GM11168 (cell line): ENCODE results near the gene ZNF787.

Experiments used
- in situ Hi-C: fragments of 300-500 bp; cut with MboI; formaldehyde crosslinking; loops from one replicate; pipeline ENCODE4 v1.12.0; 2022; ENCODE audit warnings: low sequenced_read_pairs; ENCODE audit not compliant: unreplicated experiment

ZNF787 gene

DNA sequence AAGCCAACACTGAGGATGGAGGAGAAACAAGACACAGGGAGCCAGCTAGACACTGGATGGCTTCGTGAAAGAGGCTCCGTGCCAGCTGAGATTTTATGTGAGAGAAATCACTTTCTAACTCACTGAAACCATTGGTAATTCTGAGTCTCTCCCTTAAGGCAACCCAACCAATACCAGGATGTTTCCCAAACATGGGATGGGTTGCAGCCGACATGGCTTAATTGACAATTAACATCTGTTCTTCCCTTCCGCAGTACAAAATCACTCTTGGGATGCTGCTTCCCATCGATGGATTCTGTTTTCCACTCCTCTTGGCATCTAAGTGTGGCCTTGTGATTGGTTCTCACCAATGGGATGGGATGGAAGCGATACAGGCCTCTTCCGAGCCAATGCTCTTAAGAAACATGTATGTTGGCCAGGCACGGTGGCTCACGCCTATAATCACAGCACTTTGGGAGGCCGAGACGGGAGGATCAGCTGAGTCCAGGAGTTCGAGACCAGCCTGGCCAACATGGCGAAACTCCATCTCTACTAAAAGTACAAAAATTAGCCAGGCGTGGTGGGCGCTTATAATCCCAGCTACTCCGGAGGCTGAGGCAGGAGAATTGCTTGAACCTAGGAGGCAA, 2.3 kb upstream of the ZNF787 start:
- in situ Hi-C loops: loop anchor here (25.0 kb wide), 1 partner anchor 2011 kb away; the partner anchor contains the start of genes NDUFA3, OSCAR, PRPF31 and TFPT

DNA sequence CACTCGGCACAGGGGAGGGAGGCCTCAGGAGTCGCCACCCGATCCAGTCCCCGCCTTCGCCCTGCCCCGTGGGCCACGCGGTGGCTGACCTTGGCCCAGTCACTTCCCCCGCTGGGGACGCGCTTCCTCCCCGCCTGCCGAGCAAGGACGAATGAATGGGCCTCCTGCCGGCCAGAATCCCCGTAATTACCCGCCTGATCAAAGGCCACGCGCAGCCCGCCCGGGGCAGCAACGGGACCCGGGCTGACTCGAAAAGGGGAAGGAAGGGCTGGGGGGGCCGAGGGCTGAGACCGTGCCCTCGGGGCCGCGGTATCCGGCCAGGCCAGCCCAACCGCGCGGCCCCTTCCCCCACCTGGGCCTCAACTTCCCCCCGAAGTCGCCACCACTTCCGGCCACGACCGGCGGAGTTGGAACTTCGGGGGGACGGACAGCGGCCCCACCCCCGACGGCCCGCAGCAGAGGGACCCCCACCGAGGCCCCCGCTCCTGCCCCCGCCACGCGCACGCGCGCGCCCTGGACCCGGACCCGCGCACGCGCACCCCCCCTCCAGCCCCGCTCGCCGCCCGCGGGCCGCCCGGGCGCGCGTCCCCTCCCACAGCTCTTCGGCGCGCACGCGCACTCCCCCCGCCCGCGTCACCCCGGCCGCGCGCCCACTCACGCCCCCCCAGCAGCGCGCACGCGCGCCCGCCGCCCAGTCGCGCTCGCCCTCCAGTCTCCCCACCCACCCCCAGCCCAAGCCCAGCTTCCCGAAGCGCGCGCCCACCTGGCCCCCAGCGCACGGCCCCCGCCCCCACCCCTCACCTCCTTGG, 520 bp downstream of the ZNF787 start:
- in situ Hi-C loops: loop anchor here (25.0 kb wide), 1 partner anchor 2008 kb away; the partner anchor contains the start of genes NDUFA3, OSCAR, PRPF31 and TFPT

DNA sequence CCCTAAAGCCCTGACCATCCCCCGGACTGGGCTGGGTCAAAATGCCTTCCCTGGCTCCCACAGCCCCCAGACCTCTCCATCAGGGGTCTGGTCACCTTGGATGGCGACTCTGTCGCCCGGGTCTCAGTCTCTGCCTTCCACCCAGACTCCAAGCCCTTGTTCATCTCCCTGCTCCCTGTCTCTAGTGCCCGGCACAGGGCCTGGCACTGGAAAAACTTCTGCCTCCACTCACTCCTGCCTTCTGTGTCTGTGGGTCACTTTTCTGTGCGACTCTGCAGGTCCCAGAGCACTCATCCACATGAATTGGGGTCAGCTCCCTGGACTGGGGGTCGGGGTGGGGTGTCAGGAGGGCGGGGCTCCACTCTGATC, 1.1 kb downstream of the ZNF787 start:
- in situ Hi-C loops: loop anchor here (25.0 kb wide), 1 partner anchor 2008 kb away; the partner anchor contains the start of genes NDUFA3, OSCAR, PRPF31 and TFPT

DNA sequence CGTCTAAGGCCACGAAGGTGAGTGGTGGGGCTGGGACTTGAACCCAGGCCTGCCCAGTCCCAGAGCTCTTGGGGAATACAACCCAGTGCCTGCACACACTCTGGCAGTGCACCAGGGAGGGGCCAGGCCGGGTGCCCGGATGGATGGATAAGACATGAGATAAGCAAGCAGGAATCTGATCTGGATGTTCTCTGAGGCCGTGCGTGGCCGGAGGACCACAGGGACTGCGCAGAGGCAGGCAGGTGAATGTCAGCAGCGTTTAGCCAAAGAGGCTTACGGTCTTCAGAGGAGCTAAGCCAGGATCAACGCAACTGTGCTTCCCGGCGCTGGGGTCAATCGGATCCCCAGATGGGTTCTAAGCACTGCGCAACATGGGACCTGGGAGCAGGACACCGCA, 1.5 kb downstream of the ZNF787 start:
- in situ Hi-C loops: loop anchor here (25.0 kb wide), 1 partner anchor 2007 kb away; the partner anchor contains the start of genes NDUFA3, OSCAR, PRPF31 and TFPT

DNA sequence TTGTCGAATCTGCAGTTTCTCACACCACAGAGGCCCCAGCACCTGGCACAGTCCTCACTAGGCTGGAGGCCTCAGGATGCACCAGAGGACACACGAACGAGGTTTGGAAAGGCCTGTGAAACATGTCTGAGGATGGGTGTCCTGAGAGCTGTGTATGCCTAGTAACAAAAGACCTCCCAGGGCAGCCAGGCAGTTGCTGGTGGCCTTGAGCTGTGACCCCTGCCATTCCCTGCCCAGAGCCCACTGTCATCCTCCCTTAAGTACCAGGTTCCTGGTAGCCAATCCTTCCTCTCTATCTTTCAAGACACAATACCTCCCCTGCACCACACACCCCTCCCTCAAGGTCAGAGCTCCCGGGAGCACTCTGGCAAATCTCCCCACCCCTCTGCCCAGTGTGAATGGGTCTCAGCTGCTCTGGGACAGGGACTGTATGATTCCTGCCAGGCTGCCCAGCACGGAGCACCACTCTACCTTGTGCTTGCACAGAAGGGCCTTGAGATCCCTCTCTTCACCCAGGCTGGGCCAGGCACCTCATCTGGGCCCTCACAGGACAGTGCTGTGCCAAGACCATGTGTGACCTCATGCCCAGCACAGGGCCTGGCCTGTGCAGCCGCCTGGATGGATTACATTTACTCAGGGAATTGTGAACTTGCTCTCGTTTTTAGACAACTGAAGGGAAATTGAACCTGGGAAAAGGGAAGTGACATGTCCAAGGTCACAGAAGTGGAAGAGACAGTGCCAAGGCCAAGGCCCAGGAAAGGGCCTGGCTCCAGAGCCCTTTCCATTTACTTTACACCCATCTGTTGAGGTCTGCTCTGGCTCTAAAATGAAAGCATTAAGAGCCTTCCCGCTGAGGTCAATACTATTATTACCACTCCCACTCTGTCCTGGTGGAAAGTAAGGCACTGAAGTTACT, 2.2 kb downstream of the ZNF787 start:
- in situ Hi-C loops: loop anchor here (25.0 kb wide), 1 partner anchor 2007 kb away; the partner anchor contains the start of genes NDUFA3, OSCAR, PRPF31 and TFPT

DNA sequence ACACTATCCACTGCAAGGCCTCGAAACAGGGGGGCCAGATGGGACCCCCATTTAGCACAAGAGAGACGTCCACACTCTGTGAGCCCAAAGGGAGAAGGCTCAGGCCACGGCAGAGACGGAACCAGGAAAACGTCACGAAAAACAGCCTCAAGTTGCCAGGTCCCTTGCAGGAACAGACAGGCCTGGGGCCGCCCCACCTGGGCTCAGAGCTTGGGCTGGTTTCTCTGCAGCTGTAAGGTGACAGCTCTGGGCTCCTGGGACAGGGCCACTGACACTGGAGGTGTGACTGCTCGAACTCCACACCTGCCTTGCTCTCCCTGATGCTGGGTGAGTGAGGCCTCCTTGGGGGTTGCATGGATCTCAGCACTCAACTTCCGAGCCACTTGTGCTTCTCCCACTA, 3.2 kb downstream of the ZNF787 start:
- in situ Hi-C loops: loop anchor here (25.0 kb wide), 1 partner anchor 2006 kb away; the partner anchor contains the start of genes NDUFA3, OSCAR, PRPF31 and TFPT

DNA sequence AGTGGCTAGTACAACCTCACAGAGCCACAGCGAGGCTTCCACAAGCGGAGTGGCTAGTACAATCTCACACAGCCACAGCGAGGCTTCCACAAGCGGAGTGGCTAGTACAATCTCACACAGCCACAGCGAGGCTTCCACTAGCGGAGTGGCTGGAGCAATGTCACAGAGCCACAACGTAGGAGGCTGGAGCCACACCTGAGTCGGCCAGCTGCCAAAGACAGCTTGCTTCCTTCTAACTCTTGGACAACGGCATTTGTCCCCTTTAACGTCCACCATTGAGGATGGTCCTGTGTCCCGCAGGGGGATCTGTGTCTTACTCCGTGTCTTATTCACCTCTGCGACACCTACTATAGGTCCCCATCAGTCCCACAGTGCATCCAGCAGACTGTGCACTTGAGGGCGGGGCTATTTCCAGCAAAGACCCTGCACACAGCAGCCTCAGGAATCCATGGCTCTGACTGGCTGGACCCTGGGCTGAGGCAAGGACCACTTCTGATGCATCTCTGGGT, 3.7 kb downstream of the ZNF787 start:
- in situ Hi-C loops: loop anchor here (25.0 kb wide), 1 partner anchor 2005 kb away; the partner anchor contains the start of genes NDUFA3, OSCAR, PRPF31 and TFPT

DNA sequence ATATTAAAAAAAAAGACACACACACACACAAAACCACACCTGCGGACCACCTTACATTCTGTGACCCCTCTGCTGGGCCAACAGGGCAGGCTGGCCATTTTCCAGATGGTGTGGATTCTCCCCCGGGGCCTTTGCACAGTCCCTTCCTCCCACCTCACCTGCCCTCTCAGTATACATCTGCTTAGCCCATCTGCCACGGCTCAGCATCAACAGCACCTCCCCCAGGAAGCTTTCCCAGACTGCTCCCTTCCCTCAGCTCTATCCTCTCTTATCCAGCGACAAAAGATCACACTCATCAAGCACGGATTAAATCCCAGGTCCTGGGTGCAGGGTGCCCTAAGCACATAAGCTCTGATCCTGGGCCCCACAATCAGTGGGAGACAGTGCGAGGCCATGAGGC, 4.5 kb downstream of the ZNF787 start:
- in situ Hi-C loops: loop anchor here (25.0 kb wide), 1 partner anchor 2004 kb away; the partner anchor contains the start of genes NDUFA3, OSCAR, PRPF31 and TFPT

DNA sequence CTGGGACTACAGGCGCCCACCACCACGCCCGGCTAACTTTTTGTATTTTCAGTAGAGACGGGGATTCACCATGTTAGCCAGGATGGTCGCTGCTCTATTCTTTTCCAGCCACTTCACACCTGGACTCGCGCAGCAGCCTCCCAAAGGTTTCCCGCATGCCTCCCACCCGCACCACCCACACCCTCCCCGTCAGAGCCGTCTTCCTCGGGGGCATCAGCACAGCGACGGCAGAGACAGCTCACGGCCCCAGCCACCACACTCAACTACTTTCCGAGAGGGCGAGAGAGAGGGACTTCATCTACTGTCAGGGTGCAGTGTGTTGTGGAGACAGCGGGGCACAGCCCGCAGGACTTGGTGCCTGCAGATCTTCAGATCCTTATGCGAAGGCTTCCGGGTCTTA, 5.6 kb downstream of the ZNF787 start:
- in situ Hi-C loops: loop anchor here (25.0 kb wide), 1 partner anchor 2003 kb away; the partner anchor contains the start of genes NDUFA3, OSCAR, PRPF31 and TFPT

DNA sequence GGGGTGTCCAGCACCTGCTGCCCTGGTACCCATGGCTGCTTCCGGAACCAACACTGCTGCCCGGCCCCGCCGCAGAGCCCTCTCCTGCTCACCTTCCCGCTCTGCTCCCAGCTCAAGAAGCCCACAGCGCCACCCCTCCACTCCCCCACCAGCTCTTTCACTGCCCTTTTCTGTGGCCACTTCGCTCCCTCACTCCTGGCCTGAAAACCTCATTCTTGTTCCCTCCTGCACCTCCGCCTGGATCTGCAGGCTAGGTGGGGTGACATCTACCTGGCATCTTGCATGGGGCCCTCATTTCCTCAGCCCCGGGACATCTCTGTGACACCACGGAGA, 6.4 kb downstream of the ZNF787 start:
- in situ Hi-C loops: loop anchor here (25.0 kb wide), 1 partner anchor 2002 kb away; the partner anchor contains the start of genes NDUFA3, OSCAR, PRPF31 and TFPT

DNA sequence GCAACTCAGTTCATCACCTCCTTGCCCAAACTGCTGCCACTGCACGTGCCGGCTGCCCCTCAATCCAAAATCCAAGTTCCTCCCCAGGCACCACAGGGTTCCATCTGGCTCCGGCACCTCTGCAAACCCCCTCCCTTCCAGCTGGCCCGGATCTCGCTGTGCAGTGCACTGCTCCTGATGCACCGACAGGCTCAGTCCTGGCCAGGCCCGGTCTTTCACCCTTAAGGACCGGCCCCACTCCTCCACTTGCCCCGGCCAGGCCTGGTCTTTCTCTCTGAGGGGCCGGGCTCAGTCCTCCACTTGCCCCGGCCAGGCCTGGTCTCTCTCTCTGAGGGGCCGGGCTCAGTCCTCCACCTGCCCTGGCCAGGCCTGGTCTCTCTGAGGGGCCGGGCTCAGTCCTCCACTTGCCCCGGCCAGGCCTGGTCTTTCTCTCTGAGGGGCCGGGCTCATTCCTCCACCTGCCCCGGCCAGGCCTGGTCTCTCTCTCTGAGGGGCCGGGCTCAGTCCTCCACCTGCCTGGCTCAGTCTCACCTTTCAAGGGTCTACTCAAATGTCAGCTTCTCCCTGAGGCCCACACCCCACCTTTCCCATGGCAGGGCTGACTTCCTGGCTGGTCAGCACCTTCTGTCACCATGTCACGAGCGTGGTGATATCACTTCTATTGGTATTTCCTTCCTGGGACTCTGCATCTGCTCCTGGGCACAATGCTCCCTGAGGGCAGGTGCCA, 6.9 kb downstream of the ZNF787 start:
- in situ Hi-C loops: loop anchor here (25.0 kb wide), 1 partner anchor 2002 kb away; the partner anchor contains the start of genes NDUFA3, OSCAR, PRPF31 and TFPT

DNA sequence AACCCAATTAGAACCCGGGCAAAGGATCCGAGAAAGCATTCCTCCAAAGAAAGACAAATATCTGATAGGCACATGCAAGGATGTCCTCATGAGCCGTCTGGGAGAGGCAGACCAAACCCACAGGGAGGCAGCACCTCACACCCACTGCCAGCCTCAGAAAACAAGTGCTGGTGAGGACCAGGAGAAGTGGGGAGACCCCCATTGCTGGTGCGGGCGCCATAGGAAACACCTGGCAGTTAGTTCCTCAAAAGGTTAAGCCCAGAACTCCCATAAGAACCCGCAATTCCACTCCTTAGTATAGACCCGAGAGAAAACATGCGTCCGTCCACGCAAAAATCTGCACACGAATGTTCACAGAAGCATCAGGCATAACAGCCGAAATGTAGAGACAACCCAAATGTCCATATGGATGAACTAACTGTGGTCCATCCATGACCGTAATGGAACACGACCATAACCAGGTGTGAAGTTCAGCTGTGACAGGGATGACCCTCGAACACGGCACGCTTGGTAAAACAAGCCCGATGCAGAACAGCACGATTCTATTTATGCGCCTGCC, 7.9 kb downstream of the ZNF787 start:
- in situ Hi-C loops: loop anchor here (25.0 kb wide), 1 partner anchor 2001 kb away; the partner anchor contains the start of genes NDUFA3, OSCAR, PRPF31 and TFPT

DNA sequence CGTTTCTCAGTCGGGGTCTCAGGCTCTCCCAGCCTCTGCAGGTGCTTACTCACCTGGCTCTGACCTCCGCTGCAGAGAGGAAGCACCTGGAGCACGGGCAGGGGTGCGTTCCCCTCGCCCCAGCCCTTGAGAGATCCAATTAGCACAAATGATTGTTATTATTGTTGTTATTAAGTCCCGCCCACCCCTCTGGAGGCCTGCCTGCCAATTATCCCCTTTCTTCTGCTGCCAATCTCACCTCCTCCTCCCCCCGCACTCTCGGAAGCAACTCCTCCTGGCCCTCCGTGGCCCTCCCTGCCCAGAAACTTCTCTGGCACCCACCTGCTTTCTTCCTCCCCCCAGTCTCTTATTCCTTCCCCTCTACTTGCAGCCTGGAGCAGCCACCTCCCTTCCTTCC, 8.8 kb downstream of the ZNF787 start:
- in situ Hi-C loops: loop anchor here (25.0 kb wide), 1 partner anchor 2000 kb away; the partner anchor contains the start of genes NDUFA3, OSCAR, PRPF31 and TFPT

DNA sequence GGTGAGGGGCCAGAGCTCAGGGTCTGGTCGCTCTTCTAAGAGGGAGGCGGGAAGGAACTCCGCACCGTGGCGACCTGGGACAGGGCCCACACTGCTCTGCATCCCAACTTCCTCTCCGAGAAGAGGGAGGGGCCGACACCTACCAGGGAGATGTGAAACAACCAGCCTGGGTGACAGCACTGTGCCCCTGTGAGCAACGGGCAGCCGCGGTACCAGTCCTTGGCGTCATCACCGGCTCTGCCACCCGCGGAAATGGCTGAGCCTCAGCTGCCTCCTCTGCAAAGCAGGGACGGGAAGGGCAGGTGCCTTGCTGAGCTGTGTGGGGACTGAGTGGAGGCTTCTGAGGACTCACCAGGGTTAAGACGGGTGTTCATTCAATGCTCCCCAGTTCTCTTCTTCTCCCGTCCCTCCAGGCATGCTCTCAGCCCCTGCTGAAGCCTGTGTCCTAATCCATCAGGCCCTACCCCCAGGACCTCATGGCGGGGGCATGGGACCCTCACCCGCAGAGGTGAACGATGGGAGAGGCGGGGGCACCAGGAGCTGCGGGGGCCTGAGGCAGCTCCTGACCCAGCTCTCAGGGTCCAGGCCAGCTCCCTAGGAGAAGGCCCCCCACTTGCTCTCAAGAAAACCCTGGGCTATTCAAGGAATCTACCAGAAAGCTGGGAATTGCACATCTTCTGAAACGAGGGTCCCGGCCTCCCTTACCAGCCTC, 9.3 kb downstream of the ZNF787 start:
- in situ Hi-C loops: loop anchor here (25.0 kb wide), 1 partner anchor 1999 kb away; the partner anchor contains the start of genes NDUFA3, OSCAR, PRPF31 and TFPT

DNA sequence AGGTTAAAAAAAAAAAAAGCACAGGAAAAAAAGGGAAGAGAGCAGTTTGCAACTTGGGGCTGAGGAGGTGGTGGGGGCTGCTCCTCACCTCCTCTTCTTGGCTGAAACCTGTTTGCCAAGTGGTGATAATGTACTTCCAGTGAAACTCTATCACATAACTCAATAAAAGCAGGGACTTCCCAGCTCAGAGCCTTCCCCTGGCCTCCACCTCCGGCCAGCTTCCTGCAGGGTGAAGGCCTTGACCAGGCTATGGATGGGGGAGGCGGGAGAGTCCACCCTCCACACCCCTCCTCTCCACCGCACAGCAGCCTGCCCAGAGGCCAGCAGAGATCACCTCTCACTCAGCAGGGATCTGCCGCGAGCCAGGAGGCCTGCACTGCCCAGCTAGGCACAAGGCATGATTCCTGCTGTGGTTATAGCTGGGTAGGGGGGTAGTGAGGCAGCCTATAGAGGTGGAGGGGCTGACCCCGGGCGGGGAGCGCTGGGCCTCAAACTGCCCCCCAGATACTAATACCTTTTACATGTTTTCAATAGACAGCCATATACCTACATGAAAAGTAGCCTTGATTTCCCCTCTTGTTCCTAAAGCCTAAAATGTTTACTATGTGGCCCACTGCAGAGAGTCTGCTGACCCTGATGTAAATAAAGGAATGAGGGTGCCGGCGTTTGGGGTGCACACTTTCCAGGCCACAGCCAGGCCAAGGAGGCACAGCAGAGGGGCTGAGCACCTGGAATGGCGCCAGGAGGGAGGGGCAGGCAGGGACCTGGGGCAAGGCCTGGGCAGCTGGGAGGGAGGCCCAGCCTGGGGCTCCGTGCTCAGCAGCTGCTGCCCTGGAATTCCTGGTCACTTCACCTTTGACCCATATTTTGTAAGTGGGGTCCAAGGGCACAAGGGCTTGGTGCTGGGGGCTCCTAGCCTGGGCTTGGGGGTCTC, 10.3 kb downstream of the ZNF787 start:
- in situ Hi-C loops: loop anchor here (25.0 kb wide), 1 partner anchor 1998 kb away; the partner anchor contains the start of genes NDUFA3, OSCAR, PRPF31 and TFPT

DNA sequence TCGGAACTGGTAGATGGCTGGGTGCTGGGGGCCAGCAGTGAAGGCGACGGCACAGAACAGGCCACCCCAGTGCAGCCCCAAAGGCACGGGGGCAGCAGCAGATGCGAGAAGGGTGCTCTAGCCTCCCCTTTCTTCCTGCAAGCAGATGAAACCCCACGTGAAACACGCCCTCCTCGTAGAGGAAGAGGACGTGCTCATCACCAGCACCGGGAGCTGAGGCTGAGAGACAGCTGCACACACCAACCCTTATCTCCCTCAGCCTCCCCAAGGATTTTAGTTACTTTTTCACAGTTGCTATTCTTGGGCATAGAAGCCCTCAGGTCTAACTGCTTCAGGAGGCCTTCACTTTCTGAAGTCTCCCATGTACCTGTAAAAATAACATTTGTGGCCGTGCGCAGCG, 11.9 kb downstream of the ZNF787 start:
- in situ Hi-C loops: loop anchor here (25.0 kb wide), 1 partner anchor 1997 kb away; the partner anchor contains the start of genes NDUFA3, OSCAR, PRPF31 and TFPT
